NCI-H1092 treated with DMSO at 0.1 percent for 48 hours (cell line): ENCODE data around the gene IGFL4.

Source experiments
- DNase-seq: peaks from one replicate; lab custom pipeline; 2025; lab: John Stamatoyannopoulos, UW

Gene IGFL4

GRCh38 chr19:46020819-46021125 is 20.0 kb downstream of the IGFL4 start:
- no peak for DNase-seq

GRCh38 chr19:46019270-46019669 is 21.5 kb downstream of the IGFL4 start:
- DNase-seq = no peak

DNA sequence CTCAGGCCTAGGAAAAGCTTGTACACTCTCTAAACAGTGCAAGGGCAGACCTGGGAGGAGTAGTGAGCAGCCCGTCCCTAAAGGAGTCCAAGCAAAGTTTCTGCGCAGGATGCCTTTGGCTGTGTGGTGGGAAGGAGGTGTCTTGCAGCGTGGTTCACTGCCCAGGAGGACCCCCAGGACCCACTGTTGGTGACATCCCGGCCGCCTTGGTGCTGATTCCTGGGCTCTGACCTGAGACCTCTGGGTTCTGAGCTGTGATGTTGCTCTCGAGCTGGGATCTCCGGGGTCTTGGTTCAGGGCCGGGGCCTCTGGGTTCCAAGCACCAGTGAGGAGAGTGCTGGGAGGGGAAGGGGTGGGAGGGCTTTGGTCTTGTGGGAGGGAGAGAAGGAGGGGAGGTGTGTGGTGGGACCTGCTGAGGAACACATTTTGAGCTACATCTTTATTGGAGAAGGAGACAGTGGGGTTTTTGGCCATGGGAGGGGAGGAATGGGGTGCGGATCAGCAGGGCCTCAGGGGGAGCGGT is 22.0 kb downstream of the IGFL4 start:
- DNase-seq = no peak

DNA sequence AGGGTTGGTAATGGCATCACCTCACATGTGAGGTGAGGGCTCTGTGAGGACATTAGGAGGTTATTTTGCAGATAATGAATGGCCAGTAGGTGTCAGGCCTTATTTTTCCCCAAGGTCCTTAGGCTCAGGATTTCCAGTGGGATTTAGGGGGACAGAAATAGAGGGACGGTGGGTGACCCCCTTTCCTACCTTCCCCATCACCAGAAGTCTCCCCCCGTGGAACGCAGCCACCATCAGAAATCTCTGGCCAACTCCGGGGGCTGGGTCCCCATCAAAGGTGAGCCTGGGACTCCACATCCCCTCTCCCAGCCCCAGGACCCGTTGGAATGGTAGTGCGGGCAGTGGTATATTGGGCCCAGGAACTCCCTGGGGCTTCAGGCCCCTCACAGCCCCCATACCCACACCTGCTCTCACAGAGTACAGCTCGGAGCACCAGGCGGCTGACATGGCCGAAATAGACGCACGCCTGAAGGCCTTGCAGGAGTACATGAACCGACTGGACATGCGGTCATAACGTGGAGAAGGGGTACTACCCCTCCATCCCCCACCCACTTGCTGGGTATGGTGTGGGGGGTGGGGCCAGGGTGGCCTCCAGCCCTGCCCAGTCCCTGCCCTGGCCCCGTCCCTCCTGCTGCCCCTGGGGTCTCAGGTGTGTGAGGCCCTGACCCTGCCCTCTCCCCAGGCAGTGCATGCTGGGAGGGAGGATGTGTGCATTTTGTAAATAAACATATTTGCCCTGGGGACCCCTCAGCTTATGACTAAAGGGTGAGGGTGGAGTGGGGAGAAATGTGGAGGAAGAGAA is 22.7 kb downstream of the IGFL4 start:
- DNase-seq = no peak

GRCh38 chr19:46017095-46017429 is 23.7 kb downstream of the IGFL4 start:
- no peak for DNase-seq

DNA sequence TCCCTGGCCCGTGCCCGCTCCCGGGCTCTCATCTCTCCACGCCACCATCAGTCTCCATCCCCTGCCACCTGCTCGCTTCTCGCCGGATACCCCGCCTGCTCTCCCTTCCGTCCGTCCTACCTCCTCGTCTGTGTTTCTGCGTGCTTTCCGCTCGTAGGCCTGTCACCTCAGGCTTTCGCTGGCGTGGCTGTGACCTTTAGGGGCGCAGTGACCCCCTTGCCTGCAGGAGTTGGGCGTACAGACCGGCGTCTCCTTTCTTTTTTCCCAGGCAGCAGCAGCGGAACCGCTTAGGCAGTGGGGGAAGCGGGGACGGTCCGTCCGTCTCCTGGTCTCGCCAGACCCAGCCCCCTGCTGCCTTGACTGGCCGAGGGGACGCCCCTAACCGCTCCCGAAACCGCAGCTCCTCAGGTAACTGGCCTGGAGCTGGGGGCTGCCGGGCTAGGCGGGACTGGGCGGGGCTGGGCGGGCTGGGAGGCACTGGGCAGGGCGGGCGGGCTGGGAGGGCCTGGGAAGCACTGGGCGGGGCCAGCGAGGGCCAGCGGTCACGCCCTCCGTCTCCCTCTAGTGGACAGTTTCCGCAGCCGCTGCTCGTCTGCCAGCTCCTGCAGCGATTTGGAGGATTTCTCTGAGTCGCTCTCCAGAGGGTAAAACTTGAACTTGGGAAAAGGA is 24.2 kb downstream of the IGFL4 start:
- peak; percentile 66 for DNase-seq

DNA sequence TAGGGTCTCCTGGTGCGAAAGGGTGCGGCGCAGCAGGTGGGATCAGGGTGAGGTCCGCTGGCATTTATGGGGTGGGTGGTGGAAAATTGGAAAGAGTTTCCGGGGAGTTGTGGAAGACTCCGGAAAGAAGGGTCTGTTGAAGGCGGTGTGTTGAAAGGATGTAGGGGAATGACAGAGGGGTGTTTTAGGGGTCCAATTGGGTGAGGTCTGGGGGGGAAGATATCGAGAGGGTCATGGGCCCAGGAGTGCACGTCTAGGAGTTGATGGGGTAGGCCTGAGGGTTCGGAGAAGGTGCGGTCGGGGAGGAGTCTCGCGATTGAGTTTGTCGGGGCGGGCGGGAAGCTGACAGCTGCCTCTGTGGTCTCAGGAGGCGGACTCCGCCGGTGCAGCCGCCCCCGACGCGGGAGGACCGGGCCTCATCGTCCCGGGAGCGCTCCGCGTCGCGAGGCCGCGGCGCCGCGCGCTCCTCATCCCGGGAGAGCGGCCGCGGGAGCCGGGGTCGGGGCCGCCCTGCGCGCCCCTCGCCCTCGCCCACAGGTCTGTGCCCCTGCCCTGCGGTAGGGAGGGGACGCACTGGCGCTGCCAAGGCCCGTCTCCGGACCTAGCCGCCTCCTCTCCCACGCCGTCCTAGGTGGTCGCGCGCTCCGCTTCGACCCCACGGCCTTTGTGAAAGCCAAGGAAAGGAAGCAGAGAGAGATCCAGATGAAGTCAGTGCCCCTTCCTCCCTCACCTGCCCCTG is 24.9 kb downstream of the IGFL4 start:
- no peak for DNase-seq

DNA sequence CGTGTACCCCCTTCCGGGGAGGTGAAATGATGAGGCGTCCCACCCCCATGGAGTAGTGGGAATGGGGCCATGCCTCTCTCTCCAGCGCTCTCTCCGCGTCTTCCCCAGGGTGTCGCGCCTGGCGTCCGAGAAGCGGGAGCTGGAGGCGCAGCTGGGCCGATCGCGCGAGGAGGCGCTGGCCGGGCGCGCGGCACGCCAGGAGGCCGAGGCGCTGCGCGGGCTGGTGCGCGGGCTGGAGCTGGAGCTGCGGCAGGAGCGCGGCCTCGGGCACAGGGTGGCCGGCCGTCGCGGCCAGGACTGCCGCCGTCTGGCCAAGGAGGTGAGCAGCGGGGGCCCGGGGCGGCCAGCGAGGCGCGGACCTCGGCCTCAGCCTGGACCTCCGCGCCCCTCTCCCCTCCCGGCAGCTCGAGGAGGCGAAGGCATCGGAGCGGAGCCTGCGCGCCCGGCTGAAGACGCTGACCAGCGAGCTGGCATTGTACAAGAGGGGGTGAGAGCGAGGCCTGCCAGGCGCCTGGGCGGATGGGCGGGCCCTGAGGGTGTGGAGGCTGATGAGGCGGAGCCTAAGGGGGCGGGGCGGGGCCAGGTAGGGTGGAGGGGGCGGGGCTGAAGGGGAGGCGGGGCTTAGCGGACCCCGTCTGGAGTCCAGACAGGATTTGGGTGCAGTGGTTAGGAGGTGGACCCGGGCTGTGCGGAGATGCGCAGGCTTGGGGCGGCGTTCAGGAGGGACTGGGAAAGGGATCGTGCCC is 25.7 kb downstream of the IGFL4 start:
- peak; percentile 61 for DNase-seq

- DNase-seq = no peak
Measured at GRCh38 chr19:46014534-46014933, 26.3 kb downstream of the IGFL4 start.

DNA sequence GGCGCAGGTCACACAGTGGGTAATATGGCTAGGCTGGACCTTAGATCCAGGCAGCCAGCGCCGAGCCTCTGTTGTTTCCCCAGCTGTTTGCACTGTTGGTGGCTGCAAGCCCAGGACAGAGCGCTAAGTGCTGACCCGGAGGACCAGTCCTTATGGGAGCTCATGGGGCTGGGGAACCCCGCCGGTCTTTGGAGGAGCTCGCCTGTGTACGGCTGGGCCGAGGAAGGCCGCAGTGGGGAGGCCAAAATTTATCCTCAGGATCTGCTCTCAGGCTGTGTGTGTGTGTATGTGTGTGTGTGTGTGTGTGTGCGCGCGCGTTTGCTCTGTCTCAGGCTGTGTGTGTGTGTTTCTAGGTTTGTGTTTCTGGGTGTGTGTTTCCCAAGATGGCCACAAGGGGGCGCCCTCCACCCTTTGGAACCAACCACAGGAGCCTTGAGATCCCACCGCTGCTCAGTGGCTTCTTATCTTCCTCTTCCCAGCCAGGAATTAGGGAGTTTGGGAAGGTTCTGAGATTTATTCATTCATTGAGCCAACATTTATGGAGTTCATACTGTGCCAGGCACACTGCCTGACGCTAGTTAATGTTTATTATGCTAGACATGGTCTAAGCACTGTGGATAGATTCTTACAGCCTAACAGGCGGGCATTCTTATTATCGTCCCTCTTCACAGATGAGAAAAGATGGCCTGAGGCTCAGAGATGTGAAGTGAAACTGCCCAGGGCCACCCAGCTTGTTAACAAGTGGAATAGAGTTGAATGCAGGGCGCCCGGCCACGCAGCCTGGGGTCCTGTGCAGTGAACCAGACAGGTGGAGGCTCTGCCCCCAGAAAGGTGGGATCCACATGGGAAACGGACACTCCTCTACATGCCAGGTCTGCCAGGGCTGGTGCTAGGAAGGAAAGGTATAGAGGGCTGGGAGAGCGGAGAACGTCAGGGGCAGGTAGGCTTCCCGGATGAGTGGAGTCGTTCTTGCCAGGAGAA is 31.0 kb downstream of the IGFL4 start:
- DNase-seq = peak; percentile 28

DNA sequence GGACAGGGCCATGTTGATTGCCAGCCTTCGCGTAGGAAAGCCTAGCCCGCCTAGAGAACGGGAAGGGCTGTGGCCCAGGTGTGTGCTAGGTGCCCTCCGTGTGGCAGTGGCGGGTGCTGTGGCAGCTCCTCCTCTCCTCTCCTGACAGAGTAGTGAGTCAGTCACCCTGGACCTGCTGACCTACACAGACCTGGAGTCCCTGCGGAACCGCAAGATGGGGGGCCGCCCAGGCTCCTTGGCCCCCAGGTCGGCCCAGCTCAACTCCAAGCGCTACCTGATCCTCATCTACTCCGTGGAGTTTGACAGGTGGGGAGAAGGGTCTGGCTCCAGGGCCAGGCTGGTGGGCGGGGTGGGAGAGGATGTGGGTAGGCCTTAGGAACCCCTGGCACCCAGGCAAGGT is 34.4 kb downstream of the IGFL4 start:
- DNase-seq = no peak

- no peak for DNase-seq
Measured at GRCh38 chr19:46002678-46003275, 38.0 kb downstream of the IGFL4 start.

- no peak for DNase-seq
Measured at GRCh38 chr19:46000491-46001246, 40.1 kb downstream of the IGFL4 start.

GRCh38 chr19:45999653-46000121 is 41.1 kb downstream of the IGFL4 start:
- DNase-seq = peak; percentile 5

DNA sequence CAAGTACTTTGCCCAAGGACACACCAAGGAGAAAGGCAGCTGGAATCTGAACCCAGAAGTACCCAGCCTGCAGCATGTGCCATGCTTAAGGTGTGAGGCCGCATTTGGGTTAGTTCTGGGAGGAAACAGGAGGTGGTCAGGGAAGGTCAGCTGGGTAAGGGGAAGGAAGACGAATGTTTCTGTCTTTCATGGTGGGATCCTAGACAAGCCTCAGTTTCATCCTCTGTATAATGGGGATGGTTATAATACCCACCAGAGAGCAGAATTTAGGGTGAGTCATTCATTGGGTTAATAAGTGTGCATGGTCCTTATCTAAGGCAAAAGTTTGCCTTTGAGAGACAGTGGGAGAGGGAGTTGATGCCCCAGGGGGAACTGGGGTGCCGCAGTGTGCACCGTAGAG is 42.0 kb downstream of the IGFL4 start:
- no peak for DNase-seq

DNA sequence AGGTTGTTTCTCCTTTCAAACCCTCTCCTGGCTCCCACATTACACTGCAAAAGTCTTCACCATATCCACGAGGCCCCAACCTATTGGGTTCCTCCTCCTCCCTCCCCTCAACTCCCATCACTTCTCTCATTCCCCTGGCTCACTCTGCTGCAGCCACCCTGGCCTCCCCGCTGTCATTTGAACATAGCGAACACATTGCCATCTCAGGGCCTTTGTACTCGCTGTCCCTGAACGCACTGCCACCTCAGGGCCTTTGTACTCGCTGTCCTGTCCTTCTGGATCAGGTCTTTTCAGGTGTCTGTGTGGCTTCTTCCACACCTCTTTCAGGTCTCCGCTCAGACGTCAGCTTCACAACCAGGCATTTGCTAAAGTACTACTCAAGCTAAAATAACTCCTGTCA is 43.9 kb downstream of the IGFL4 start:
- DNase-seq = no peak

DNA sequence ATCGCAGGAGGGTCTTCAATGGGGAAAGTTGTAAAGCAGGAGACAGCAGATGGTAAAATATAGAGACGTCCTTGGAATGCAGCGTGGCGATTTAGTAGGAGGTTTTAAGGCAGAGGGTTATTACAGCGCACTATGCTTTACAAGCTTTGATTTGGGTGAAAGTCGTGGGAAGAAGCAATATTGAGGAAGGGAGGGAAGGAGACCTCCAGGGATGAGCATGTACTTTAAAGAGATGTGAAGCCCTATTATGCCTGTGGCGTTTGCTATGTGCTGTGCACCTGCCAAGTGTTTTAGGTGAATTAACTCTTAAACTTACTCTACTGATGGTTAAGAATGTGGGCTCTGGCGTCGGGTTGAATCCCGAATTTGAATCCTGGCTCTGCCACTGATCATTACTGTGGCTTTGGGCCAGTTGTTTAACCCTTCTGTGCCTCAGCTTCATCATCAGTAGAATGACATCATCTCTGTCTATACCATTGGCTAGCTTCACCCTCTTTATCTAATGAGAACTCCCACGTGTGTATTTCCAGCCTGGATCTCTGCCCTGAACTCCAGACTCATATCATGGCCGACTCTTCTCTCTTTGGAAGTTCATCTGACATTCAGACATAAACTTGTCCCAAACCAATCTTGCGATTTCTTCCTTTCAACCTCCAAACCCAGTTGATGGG is 45.0 kb downstream of the IGFL4 start:
- no peak for DNase-seq

- peak; percentile 98 for DNase-seq
Measured at GRCh38 chr19:45994998-45995714, 45.6 kb downstream of the IGFL4 start, which contains the start of gene CCDC61. Gene CCDC61 (plus strand): TSS chr19:45995467. CDS start chr19:46003019, 7,552 bp downstream.
